Endothelial cell of umbilical vein (primary cell): Measurements from ENCODE around the gene RNF222. TPM values are rescaled to one million over a fixed set of nuclear protein-coding genes. Genes with fewer than 3 reads are reported as not detected.

ENCODE experiments used
- BruUV-seq: library from RNA; stranded (reverse); fragments of 400-500 nt; replicated peaks from 2 replicates; lab custom pipeline; 2021; lab: Mats Ljungman, UMichigan
- CTCF ChIA-PET: fragments of 300-600, 350-600 bp; sonication (Branson Sonifier 250); formaldehyde crosslinking; loops from one replicate; lab custom pipeline; 2021; ENCODE audit warnings: antibody characterized with exemption, inconsistent platforms; lab: Charles Lee
- POLR2A ChIA-PET: fragments of 300-600, 350-600 bp; sonication (Branson Sonifier 250); formaldehyde crosslinking; loops from one replicate; lab custom pipeline; 2021; ENCODE audit warnings: antibody characterized with exemption, inconsistent platforms; lab: Charles Lee
- DNase-seq: peaks from one replicate; pipeline ENCODE4 v3.0.0-alpha.2; 2011; ENCODE audit warnings: low read depth, low spot score
- FAIRE-seq: peaks from 2 replicates; lab custom pipeline; 2011; peaks lifted over from hg19 to GRCh38; lab: Jason Lieb, UNC
- H2AFZ ChIP-seq: 2 replicates; pipeline ENCODE4 v1.6.0; 2012; ENCODE audit warnings: low read depth, low read length, control low read depth, inconsistent platforms
- H3K27ac ChIP-seq: 2 replicates; pipeline ENCODE4 v1.5.1; 2011; ENCODE audit warnings: low read depth, mild to moderate bottlenecking, control low read depth, low read length, moderate library complexity; ENCODE audit not compliant: insufficient read depth
- H3K27me3 ChIP-seq, 2 experiments: 2 replicates each; pipeline versions ENCODE4 v1.6.0 to v1.6.1; 2011; ENCODE audit warnings: low read length in 2 of 2, mixed read lengths in 1 of 2; ENCODE audit not compliant: control insufficient read depth in 2 of 2, insufficient read depth in 2 of 2
- H3K36me3 ChIP-seq, 2 experiments: 2 replicates in 1 of 2; 3 replicates in 1 of 2; pipeline ENCODE4 v1.5.1; 2011; ENCODE audit warnings: low read length in 2 of 2, mild to moderate bottlenecking in 1 of 2, moderate library complexity in 1 of 2; ENCODE audit not compliant: control insufficient read depth in 2 of 2, insufficient read depth in 2 of 2; ENCODE audit errors: extremely low read depth in 1 of 2
- H3K4me1 ChIP-seq: 3 replicates; pipeline ENCODE4 v1.5.1; 2011; ENCODE audit warnings: mild to moderate bottlenecking, low read length; ENCODE audit not compliant: control insufficient read depth, insufficient read depth; ENCODE audit errors: extremely low read depth
- H3K4me2 ChIP-seq: 2 replicates; pipeline ENCODE4 v1.6.1; 2011; ENCODE audit warnings: low read length, control low read depth, mixed read lengths; ENCODE audit not compliant: insufficient read depth
- H3K4me3 ChIP-seq, 3 experiments: fragments of 200-600 bp in 1 of 3; sonication (generic), shearing (Covaris generic) in 1 of 3; replicated peaks in 1 of 3; 2 replicates each; pipeline ENCODE4 v1.5.1; 2011 to 2016; ENCODE audit warnings: control low read depth in 3 of 3, low read length in 3 of 3, mild to moderate bottlenecking in 2 of 3, inconsistent platforms in 1 of 3, low read depth in 1 of 3, moderate library complexity in 1 of 3; ENCODE audit not compliant: insufficient read depth in 1 of 3
- H3K79me2 ChIP-seq: 2 replicates; pipeline ENCODE4 v1.6.0; 2012; ENCODE audit warnings: low read length, inconsistent platforms; ENCODE audit not compliant: control insufficient read depth, insufficient read depth
- H3K9ac ChIP-seq: replicated peaks from 2 replicates; pipeline ENCODE3; 2011; ENCODE audit warnings: low read length, control low read depth; ENCODE audit not compliant: insufficient read depth; ENCODE audit errors: extremely low read depth
- H3K9me1 ChIP-seq: replicated peaks from 3 replicates; pipeline ENCODE4 v1.6.0; 2011; ENCODE audit warnings: mild to moderate bottlenecking, low read length; ENCODE audit not compliant: control insufficient read depth, insufficient read depth; ENCODE audit errors: extremely low read depth
- H3K9me3 ChIP-seq: replicated peaks from 2 replicates; pipeline ENCODE4 v1.5.1; 2012; ENCODE audit warnings: low read length, inconsistent platforms; ENCODE audit not compliant: control insufficient read depth, insufficient read depth
- H4K20me1 ChIP-seq: replicated peaks from 2 replicates; pipeline ENCODE3; 2011; ENCODE audit warnings: mild to moderate bottlenecking, low read length; ENCODE audit not compliant: control insufficient read depth, insufficient read depth; ENCODE audit errors: extremely low read depth
- CTCF ChIP-seq, 2 donors: IDR thresholded peaks; 1 replicate in 1 of 2; 2 replicates in 1 of 2; pipeline ENCODE4 v1.5.1; 2011; ENCODE audit warnings: low read length in 2 of 2, mild to moderate bottlenecking in 2 of 2, moderate library complexity in 2 of 2, control low read depth in 1 of 2, inconsistent platforms in 1 of 2, low read depth in 1 of 2; ENCODE audit not compliant: insufficient read depth in 1 of 2; ENCODE audit errors: extremely low read depth in 1 of 2
- EZH2 ChIP-seq: IDR thresholded peaks from 2 replicates; pipeline ENCODE4 v1.6.1; 2012; ENCODE audit warnings: borderline replicate concordance, low read depth, mild to moderate bottlenecking, moderate library complexity, low read length, inconsistent platforms; ENCODE audit not compliant: severe bottlenecking
- FOS ChIP-seq: IDR thresholded peaks from 2 replicates; pipeline ENCODE4 v1.6.1; 2011; ENCODE audit warnings: mild to moderate bottlenecking, low read length, moderate library complexity, borderline replicate concordance; ENCODE audit not compliant: insufficient read depth
- GATA2 ChIP-seq: IDR thresholded peaks from 2 replicates; pipeline ENCODE4 v1.7.0; 2011; ENCODE audit warnings: low read depth, mild to moderate bottlenecking, moderate library complexity, mixed read lengths, low read length; ENCODE audit not compliant: insufficient read length, insufficient read depth
- JUN ChIP-seq: IDR thresholded peaks from 2 replicates; pipeline ENCODE4 v1.6.1; 2011; ENCODE audit warnings: borderline replicate concordance, low read depth; ENCODE audit not compliant: insufficient read length, insufficient read depth
- MAX ChIP-seq: IDR thresholded peaks from 2 replicates; pipeline ENCODE4 v1.6.1; 2011; ENCODE audit not compliant: insufficient read depth, insufficient read length
- MYC ChIP-seq: IDR thresholded peaks from one replicate; pipeline ENCODE4 v1.6.1; 2011; ENCODE audit warnings: mild to moderate bottlenecking, low read depth, low read length
- POLR2A ChIP-seq: IDR thresholded peaks from 2 replicates; pipeline ENCODE4 v1.6.1; 2012; ENCODE audit warnings: low read depth, mild to moderate bottlenecking, control low read depth, low read length
- POLR2AphosphoS5 ChIP-seq: IDR thresholded peaks from 2 replicates; pipeline ENCODE4 v1.6.1; 2012; ENCODE audit warnings: low read depth, mild to moderate bottlenecking, control low read depth, low read length, moderate library complexity; ENCODE audit not compliant: insufficient read depth
- dilution Hi-C: fragments of 300-500 bp; cut with MboI; formaldehyde crosslinking; loops from one replicate; pipeline ENCODE4 v1.15.0; 2019; ENCODE audit warnings: low sequenced_read_pairs; ENCODE audit not compliant: extremely low pct_ligation_motif_present
- intact Hi-C: fragments of 100-400 bp; cut with micrococcal nuclease; formaldehyde crosslinking; loops from one replicate; pipeline ENCODE4 v1.10.0; 2022
- polyA plus RNA-seq, 4 experiments: library from polyadenylated mRNA; depleted of rRNA in 3 of 4; stranded (reverse) in 3 of 4; unstranded in 1 of 4; fragments of >200 nt; gene quantifications; 2 replicates each; pipeline versions ENCODE4 v1.2.1 to v1.2.3, GENCODE V29; 2011 to 2012; ENCODE audit warnings: missing spikeins in 1 of 4
- total RNA-seq: library from RNA; stranded (reverse); gene quantifications from 2 replicates; pipeline ENCODE4 v1.2.3, GENCODE V29; 2021

Gene RNF222
- total and polyA plus RNA-seq, 2 donors (not counting 3 experiments of a cell fraction or from before 2014, with no cell fraction given) = not detected

- BruUV-seq = no TSS peak
- Histone ChIP-seq H3K4me2 (no peak overlapping the region), H3K9ac (no peak overlapping the region), H3K27ac (no peak overlapping the region), H3K27me3 (no peaks in the 10 kb centered on the region), H2AFZ (no peak overlapping the region), H3K36me3 (peaks cover 2 to 3% of the 10 kb centered on the region in 2 experiments), H3K4me1 (peaks cover 25% of the 10 kb centered on the region), H3K4me3 (no peak overlapping the region), H3K79me2 (peaks cover 72% of the 10 kb centered on the region), H3K9me1 (no peaks in the 10 kb centered on the region), H4K20me1 (peaks cover 3% of the 10 kb centered on the region), H3K9me3 (no peaks in the 10 kb centered on the region)
- DNase-seq = no peak
- dilution Hi-C loops (no loop called here), intact Hi-C loops (loop anchor here (10.0 kb wide), 1 partner anchor 196 kb away; the partner anchor contains the start of gene MYH10)
- ChIA-PET POLR2A (interaction anchor here (0.7 kb wide), 1 partner anchor 21 kb away, joined by 3 read pairs; no protein-coding TSS in a partner anchor), CTCF (interaction anchor here (1.1 kb wide), 1 partner anchor 28 kb away, joined by 4 read pairs; no protein-coding TSS in a partner anchor)
- TF ChIP-seq GATA2 (no peak), POLR2A (no peak), JUN (no peak), MAX (no peak), EZH2 (no peak), FOS (no peak), MYC (no peak), POLR2AphosphoS5 (no peak), CTCF (IDR thresholded peaks at IDR 0.05; ENCODE audit: extremely low read depth in 1 of 2, insufficient read depth in 1 of 2, low read depth in 1 of 2, low read length in 2 of 2) (no peak)
- FAIRE-seq = no peak
These were observed 40.8 kb upstream of the RNF222 start for GRCh38 chr17:8438441-8438840.
